GM12878 (cell line): ENCODE results near the gene LARGE1. TPM values are rescaled to one million over a fixed set of nuclear protein-coding genes. Genes with fewer than 3 reads are reported as not detected.

Experiments
- CBFB ChIP-seq: IDR thresholded peaks from 2 replicates; pipeline ENCODE4 v1.6.1; 2016; ENCODE audit warnings: antibody characterized with exemption, low read depth
- CHD4 ChIP-seq: fragments of 200-600 bp; sonication (generic); IDR thresholded peaks from 2 replicates; pipeline ENCODE4 v1.6.1; 2016; ENCODE audit warnings: mild to moderate bottlenecking
- CREB1 ChIP-seq: IDR thresholded peaks from 2 replicates; pipeline ENCODE4 v1.6.1; 2012; ENCODE audit warnings: low read depth, mild to moderate bottlenecking, inconsistent platforms
- EED ChIP-seq: sonication (generic); IDR thresholded peaks from 2 replicates; pipeline ENCODE4 v1.6.1; 2016; ENCODE audit warnings: antibody characterized with exemption, low read depth
- FOS ChIP-seq: IDR thresholded peaks from 3 replicates; pipeline ENCODE4 v1.6.1; 2011; ENCODE audit warnings: borderline replicate concordance; ENCODE audit not compliant: insufficient read length; ENCODE audit errors: extremely low read depth
- IRF3 ChIP-seq: fragments of 450-650 bp; IDR thresholded peaks from 2 replicates; pipeline ENCODE4 v1.6.1; 2014; ENCODE audit warnings: mild to moderate bottlenecking
- MTA2 ChIP-seq: fragments of 450-650 bp; IDR thresholded peaks from 2 replicates; pipeline ENCODE4 v1.6.1; 2016; ENCODE audit warnings: low read depth, mild to moderate bottlenecking, moderate library complexity
- MXI1 ChIP-seq: fragments of 150-350 bp; IDR thresholded peaks from 2 replicates; pipeline ENCODE4 v1.6.1; 2011; ENCODE audit warnings: low read depth, mild to moderate bottlenecking, inconsistent platforms, low read length, improper control_type of control experiment
- PRDM15 ChIP-seq: fragments of 450-650 bp; formaldehyde crosslinking; IDR thresholded peaks from 2 replicates; pipeline ENCODE4 v1.4.0; 2020; ENCODE audit warnings: mild to moderate bottlenecking, moderate library complexity
- RAD51 ChIP-seq: fragments of 450-650 bp; IDR thresholded peaks from 2 replicates; pipeline ENCODE4 v1.6.1; 2016; ENCODE audit warnings: moderate library complexity, mild to moderate bottlenecking, inconsistent platforms
- RBBP5 ChIP-seq: fragments of 200-600 bp; sonication (generic); conservative IDR thresholded peaks from 2 replicates; pipeline ENCODE4 v1.6.1; 2016
- SMAD5 ChIP-seq: IDR thresholded peaks from 2 replicates; pipeline ENCODE4 v1.6.1; 2016; ENCODE audit warnings: antibody characterized with exemption, low read depth
- polyA plus RNA-seq, 11 experiments: library from polyadenylated mRNA; depleted of rRNA in 4 of 11; unstranded in 6 of 11; stranded (reverse) in 5 of 11; fragments of >200 nt; fragmentation: Nextera tagmentation in 4 of 11; fragmentation: Illumina TruSeq in 1 of 11; extraction: Ambion mirVana in 4 of 11; extraction: Trizol in 1 of 11; gene quantifications; 1 replicate in 1 of 11; 2 replicates in 10 of 11; pipeline versions ENCODE4 v1.2.1 to v1.2.3, GENCODE V29; 2011 to 2016; ENCODE audit warnings: inconsistent platforms in 2 of 11, missing spikeins in 2 of 11, low read depth in 1 of 11
- total RNA-seq, 4 experiments: library from RNA; depleted of rRNA in 3 of 4; stranded (reverse); fragments of >200 nt in 3 of 4; fragmentation: Illumina TruSeq in 1 of 4; extraction: Trizol in 1 of 4; gene quantifications; 2 replicates each; pipeline versions ENCODE4 v1.2.1 to v1.2.3, GENCODE V29; 2013 to 2021
- TF ChIP-seq, protein P1 (sequence below): fragments of 450-650 bp; IDR thresholded peaks from 2 replicates; pipeline ENCODE4 v1.6.1; 2017; ENCODE audit warnings: mild to moderate bottlenecking, moderate library complexity
- TF ChIP-seq, protein P2 (sequence below): fragments of 450-650 bp; IDR thresholded peaks from 2 replicates; pipeline ENCODE4 v1.6.1; 2016; ENCODE audit warnings: mild to moderate bottlenecking, moderate library complexity, borderline replicate concordance
- TF ChIP-seq, protein P3 (sequence below): fragments of 450-650 bp; IDR thresholded peaks from 2 replicates; pipeline ENCODE4 v1.6.1; 2017; ENCODE audit warnings: low read depth, mild to moderate bottlenecking, moderate library complexity

Gene LARGE1
- total and polyA plus RNA-seq, 10 of the 15 experiments (the other 5 are each of a cell fraction or from before 2014, with no cell fraction given), result 3.2 to 41.4 (median 17.3) TPM

DNA sequence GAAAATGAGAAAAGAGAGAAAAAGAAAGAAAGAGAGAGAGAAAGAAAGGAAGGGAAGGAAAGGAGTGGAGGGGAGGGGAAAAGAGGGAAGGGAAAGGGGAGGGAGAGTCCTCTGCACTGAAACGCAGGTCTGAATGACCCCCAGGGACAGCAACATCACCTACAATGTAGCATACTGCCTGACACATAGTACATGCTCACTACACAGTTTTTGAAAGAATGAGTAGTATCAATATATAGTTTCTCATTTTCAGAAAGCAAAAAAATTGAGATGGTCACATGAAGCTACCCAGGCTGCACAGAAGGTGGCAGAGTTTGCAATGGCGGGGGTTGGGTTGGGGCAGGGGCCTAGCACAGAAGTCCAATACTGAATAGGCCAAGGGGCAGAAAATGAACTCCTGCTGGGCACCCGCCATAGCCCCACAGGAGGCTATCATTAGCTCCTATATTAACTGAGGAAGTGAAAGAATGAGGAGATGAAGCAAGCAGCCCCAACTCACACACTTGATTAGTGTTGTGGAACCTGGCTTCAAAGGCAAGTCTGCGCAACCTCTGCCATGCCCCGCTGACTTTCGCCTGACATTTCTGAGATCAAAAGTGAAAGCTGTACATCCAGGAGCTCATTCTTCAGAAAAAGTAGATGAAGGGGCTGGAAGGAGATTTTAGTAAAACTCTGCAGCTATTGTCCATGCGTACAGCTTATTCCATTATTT is 620.9 kb downstream of the LARGE1 start (continued):
- TF ChIP-seq IRF3, result no peak
- peak; percentile 82 for TF ChIP-seq EED
- peak; percentile 60; the same call in 1 of the 2 replicates for TF ChIP-seq CREB1
- no peak for TF ChIP-seq CHD4
- TF ChIP-seq RAD51, result no peak
- TF ChIP-seq RBBP5, result no peak
- TF ChIP-seq, protein P1, sequence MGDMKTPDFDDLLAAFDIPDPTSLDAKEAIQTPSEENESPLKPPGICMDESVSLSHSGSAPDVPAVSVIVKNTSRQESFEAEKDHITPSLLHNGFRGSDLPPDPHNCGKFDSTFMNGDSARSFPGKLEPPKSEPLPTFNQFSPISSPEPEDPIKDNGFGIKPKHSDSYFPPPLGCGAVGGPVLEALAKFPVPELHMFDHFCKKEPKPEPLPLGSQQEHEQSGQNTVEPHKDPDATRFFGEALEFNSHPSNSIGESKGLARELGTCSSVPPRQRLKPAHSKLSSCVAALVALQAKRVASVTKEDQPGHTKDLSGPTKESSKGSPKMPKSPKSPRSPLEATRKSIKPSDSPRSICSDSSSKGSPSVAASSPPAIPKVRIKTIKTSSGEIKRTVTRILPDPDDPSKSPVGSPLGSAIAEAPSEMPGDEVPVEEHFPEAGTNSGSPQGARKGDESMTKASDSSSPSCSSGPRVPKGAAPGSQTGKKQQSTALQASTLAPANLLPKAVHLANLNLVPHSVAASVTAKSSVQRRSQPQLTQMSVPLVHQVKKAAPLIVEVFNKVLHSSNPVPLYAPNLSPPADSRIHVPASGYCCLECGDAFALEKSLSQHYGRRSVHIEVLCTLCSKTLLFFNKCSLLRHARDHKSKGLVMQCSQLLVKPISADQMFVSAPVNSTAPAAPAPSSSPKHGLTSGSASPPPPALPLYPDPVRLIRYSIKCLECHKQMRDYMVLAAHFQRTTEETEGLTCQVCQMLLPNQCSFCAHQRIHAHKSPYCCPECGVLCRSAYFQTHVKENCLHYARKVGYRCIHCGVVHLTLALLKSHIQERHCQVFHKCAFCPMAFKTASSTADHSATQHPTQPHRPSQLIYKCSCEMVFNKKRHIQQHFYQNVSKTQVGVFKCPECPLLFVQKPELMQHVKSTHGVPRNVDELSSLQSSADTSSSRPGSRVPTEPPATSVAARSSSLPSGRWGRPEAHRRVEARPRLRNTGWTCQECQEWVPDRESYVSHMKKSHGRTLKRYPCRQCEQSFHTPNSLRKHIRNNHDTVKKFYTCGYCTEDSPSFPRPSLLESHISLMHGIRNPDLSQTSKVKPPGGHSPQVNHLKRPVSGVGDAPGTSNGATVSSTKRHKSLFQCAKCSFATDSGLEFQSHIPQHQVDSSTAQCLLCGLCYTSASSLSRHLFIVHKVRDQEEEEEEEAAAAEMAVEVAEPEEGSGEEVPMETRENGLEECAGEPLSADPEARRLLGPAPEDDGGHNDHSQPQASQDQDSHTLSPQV, result no peak
- TF ChIP-seq CBFB, result 0 out of 2 replicates have a peak, but pooled peaks have one; percentile 41
- TF ChIP-seq, protein P2, sequence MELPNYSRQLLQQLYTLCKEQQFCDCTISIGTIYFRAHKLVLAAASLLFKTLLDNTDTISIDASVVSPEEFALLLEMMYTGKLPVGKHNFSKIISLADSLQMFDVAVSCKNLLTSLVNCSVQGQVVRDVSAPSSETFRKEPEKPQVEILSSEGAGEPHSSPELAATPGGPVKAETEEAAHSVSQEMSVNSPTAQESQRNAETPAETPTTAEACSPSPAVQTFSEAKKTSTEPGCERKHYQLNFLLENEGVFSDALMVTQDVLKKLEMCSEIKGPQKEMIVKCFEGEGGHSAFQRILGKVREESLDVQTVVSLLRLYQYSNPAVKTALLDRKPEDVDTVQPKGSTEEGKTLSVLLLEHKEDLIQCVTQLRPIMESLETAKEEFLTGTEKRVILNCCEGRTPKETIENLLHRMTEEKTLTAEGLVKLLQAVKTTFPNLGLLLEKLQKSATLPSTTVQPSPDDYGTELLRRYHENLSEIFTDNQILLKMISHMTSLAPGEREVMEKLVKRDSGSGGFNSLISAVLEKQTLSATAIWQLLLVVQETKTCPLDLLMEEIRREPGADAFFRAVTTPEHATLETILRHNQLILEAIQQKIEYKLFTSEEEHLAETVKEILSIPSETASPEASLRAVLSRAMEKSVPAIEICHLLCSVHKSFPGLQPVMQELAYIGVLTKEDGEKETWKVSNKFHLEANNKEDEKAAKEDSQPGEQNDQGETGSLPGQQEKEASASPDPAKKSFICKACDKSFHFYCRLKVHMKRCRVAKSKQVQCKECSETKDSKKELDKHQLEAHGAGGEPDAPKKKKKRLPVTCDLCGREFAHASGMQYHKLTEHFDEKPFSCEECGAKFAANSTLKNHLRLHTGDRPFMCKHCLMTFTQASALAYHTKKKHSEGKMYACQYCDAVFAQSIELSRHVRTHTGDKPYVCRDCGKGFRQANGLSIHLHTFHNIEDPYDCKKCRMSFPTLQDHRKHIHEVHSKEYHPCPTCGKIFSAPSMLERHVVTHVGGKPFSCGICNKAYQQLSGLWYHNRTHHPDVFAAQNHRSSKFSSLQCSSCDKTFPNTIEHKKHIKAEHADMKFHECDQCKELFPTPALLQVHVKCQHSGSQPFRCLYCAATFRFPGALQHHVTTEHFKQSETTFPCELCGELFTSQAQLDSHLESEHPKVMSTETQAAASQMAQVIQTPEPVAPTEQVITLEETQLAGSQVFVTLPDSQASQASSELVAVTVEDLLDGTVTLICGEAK, result no peak; the same call in 1 of the 2 replicates
- no peak for TF ChIP-seq FOS
- TF ChIP-seq MXI1, result no peak; the same call in 1 of the 2 replicates
- no peak for TF ChIP-seq PRDM15 (CRISPR knock-in tag)
- TF ChIP-seq MTA2, result peak; percentile 91
- TF ChIP-seq, protein P3, sequence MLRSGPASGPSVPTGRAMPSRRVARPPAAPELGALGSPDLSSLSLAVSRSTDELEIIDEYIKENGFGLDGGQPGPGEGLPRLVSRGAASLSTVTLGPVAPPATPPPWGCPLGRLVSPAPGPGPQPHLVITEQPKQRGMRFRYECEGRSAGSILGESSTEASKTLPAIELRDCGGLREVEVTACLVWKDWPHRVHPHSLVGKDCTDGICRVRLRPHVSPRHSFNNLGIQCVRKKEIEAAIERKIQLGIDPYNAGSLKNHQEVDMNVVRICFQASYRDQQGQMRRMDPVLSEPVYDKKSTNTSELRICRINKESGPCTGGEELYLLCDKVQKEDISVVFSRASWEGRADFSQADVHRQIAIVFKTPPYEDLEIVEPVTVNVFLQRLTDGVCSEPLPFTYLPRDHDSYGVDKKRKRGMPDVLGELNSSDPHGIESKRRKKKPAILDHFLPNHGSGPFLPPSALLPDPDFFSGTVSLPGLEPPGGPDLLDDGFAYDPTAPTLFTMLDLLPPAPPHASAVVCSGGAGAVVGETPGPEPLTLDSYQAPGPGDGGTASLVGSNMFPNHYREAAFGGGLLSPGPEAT, result peak; percentile 64; the same call in 1 of the 2 replicates
- TF ChIP-seq SMAD5, result no peak
